HCT116 (cell line): ENCODE data around the gene MBTPS1. TPM values are rescaled to one million over a fixed set of nuclear protein-coding genes. Genes with fewer than 3 reads are reported as not detected.

Experiments
- ATAC-seq: fragments of 200-7000 bp; cut with Tn5 transposase; 2 replicates; pipeline ENCODE4 v1.9.1; 2020; ENCODE audit warnings: mild to moderate bottlenecking, moderate library complexity
- BruUV-seq: library from RNA; stranded (reverse); fragments of 400-500 nt; replicated peaks from 2 replicates; lab custom pipeline; 2021; lab: Mats Ljungman, UMichigan
- CTCF ChIA-PET: fragments of 300-600 bp; sonication (Branson Sonifier 250); formaldehyde crosslinking; loops from one replicate; lab custom pipeline; 2021; ENCODE audit warnings: antibody characterized with exemption; lab: Charles Lee
- POLR2A ChIA-PET: fragments of 300-600, 350-600 bp; sonication (Branson Sonifier 250); formaldehyde crosslinking; loops from one replicate; lab custom pipeline; 2021; ENCODE audit warnings: antibody characterized with exemption; lab: Charles Lee
- RAD21 ChIA-PET, 2 experiments: fragments of 300-600 bp; sonication (Branson Sonifier 250); formaldehyde crosslinking; loops; one replicate each; lab custom pipeline; 2023; ENCODE audit warnings: low total read pairs in 2 of 2; ENCODE audit not compliant: uncharacterized antibody in 2 of 2, unreplicated experiment in 2 of 2, low non-redundant PET in 1 of 2; lab: Charles Lee
- DNase-seq: peaks from one replicate; pipeline ENCODE4 v3.0.0-alpha.2; 2010; ENCODE audit warnings: low read depth, low spot score
- H2AFZ ChIP-seq: fragments of 200-600 bp; shearing (Covaris generic), sonication (generic); 2 replicates; pipeline ENCODE4 v1.6.1; 2017; ENCODE audit warnings: low read depth, mixed run types, mixed read lengths, antibody characterized with exemption, low read length; ENCODE audit not compliant: poor library complexity, severe bottlenecking
- H3K27ac ChIP-seq: 2 replicates; pipeline ENCODE4 v1.5.1; 2012; ENCODE audit warnings: low read depth, low read length
- H3K27me3 ChIP-seq: fragments of 200-600 bp; sonication (generic); 2 replicates; pipeline ENCODE4 v1.6.1; 2016; ENCODE audit warnings: mixed run types, low read length, mixed read lengths; ENCODE audit not compliant: insufficient read depth
- H3K36me3 ChIP-seq, 2 experiments: fragments of 200-500 bp in 1 of 2; fragments of 200-600 bp in 1 of 2; sonication (Bioruptor generic) in 1 of 2; sonication (generic) in 1 of 2; 2 replicates each; pipeline versions ENCODE4 v1.5.1 to v1.6.1; 2014 to 2016; ENCODE audit warnings: low read length in 2 of 2, inconsistent platforms in 1 of 2, mixed read lengths in 1 of 2, mixed run types in 1 of 2; ENCODE audit not compliant: insufficient read depth in 2 of 2, control insufficient read depth in 1 of 2
- H3K4me1 ChIP-seq, 2 experiments: fragments of 200-600 bp in 1 of 2; sonication (generic) in 1 of 2; 2 replicates each; pipeline versions ENCODE4 v1.5.1 to v1.6.1; 2012 to 2017; ENCODE audit warnings: low read length in 2 of 2, inconsistent platforms in 1 of 2, mild to moderate bottlenecking in 1 of 2, mixed read lengths in 1 of 2, mixed run types in 1 of 2, moderate library complexity in 1 of 2; ENCODE audit not compliant: insufficient read depth in 2 of 2, control insufficient read depth in 1 of 2
- H3K4me2 ChIP-seq: fragments of 200-600 bp; sonication (generic); 2 replicates; pipeline ENCODE4 v1.6.1; 2017; ENCODE audit warnings: mixed run types, low read length, mixed read lengths
- H3K4me3 ChIP-seq, 2 experiments: fragments of 200-600 bp in 1 of 2; sonication (generic) in 1 of 2; replicated peaks in 1 of 2; 2 replicates each; pipeline ENCODE4 v1.5.1; 2011 to 2016; ENCODE audit warnings: low read length in 2 of 2, control low read depth in 1 of 2, low read depth in 1 of 2, mild to moderate bottlenecking in 1 of 2, mixed read lengths in 1 of 2, mixed run types in 1 of 2
- H3K79me2 ChIP-seq: fragments of 200-600 bp; sonication (generic); 2 replicates; pipeline ENCODE4 v1.6.1; 2017; ENCODE audit warnings: mild to moderate bottlenecking, mixed run types, low read length, moderate library complexity, mixed read lengths; ENCODE audit not compliant: insufficient read depth
- H3K9ac ChIP-seq: fragments of 200-600 bp; sonication (generic); 2 replicates; pipeline ENCODE4 v1.6.1; 2016; ENCODE audit warnings: low read length, mixed read lengths
- H3K9me2 ChIP-seq: fragments of 200-600 bp; sonication (generic), shearing (Covaris generic); 2 replicates; pipeline ENCODE4 v1.6.1; 2017; ENCODE audit warnings: mixed run types, mild to moderate bottlenecking, moderate library complexity; ENCODE audit not compliant: insufficient read depth
- H3K9me3 ChIP-seq, 2 experiments: fragments of 200-500 bp in 1 of 2; fragments of 200-600 bp in 1 of 2; sonication (Bioruptor generic) in 1 of 2; sonication (generic) in 1 of 2; 2 replicates each; pipeline ENCODE4 v1.6.1; 2014 to 2017; ENCODE audit warnings: low read length in 2 of 2, mixed read lengths in 2 of 2, inconsistent platforms in 1 of 2, low read depth in 1 of 2, mild to moderate bottlenecking in 1 of 2, mixed run types in 1 of 2, moderate library complexity in 1 of 2; ENCODE audit not compliant: control insufficient read depth in 1 of 2, insufficient read depth in 1 of 2
- H4K20me1 ChIP-seq: fragments of 200-600 bp; sonication (generic), shearing (Covaris generic); 2 replicates; pipeline ENCODE4 v1.6.1; 2017; ENCODE audit warnings: mixed run types, mild to moderate bottlenecking, moderate library complexity; ENCODE audit not compliant: insufficient read depth
- ATF3 ChIP-seq: IDR thresholded peaks from 2 replicates; pipeline ENCODE4 v1.6.1; 2012
- EGR1 ChIP-seq: IDR thresholded peaks from 2 replicates; pipeline ENCODE4 v1.6.1; 2012; ENCODE audit warnings: low read depth
- EZH2 ChIP-seq: fragments of 200-600 bp; sonication (generic); IDR thresholded peaks from 2 replicates; pipeline ENCODE4 v1.6.1; 2017; ENCODE audit warnings: antibody characterized with exemption, mixed run types
- FOSL1 ChIP-seq: IDR thresholded peaks from 2 replicates; pipeline ENCODE4 v1.6.1; 2012; ENCODE audit warnings: low read depth
- JUND ChIP-seq: IDR thresholded peaks from 2 replicates; pipeline ENCODE4 v1.6.1; 2012
- MAX ChIP-seq: IDR thresholded peaks from 2 replicates; pipeline ENCODE4 v1.6.1; 2012
- POLR2A ChIP-seq: IDR thresholded peaks from 2 replicates; pipeline ENCODE4 v1.7.0; 2011; ENCODE audit warnings: borderline replicate concordance; ENCODE audit not compliant: insufficient read depth, insufficient read length; ENCODE audit errors: extremely low read depth
- SIN3A ChIP-seq: IDR thresholded peaks from 2 replicates; pipeline ENCODE4 v1.6.1; 2012; ENCODE audit warnings: low read depth
- TCF7L2 ChIP-seq: IDR thresholded peaks from 2 replicates; pipeline ENCODE4 v1.7.0; 2011; ENCODE audit warnings: borderline replicate concordance, inconsistent platforms; ENCODE audit not compliant: insufficient read depth, insufficient read length; ENCODE audit errors: extremely low read depth
- YY1 ChIP-seq: IDR thresholded peaks from 2 replicates; pipeline ENCODE4 v1.6.1; 2011; ENCODE audit warnings: low read length, low read depth, moderate library complexity, mild to moderate bottlenecking; ENCODE audit not compliant: insufficient replicate concordance; ENCODE audit errors: extremely low read depth
- ZBTB33 ChIP-seq: IDR thresholded peaks from 2 replicates; pipeline ENCODE4 v1.6.1; 2011; ENCODE audit warnings: mild to moderate bottlenecking, low read length, moderate library complexity; ENCODE audit not compliant: insufficient replicate concordance; ENCODE audit errors: extremely low read depth
- ZFX ChIP-seq: fragments of 450-650 bp; IDR thresholded peaks from 2 replicates; pipeline ENCODE4 v1.6.1; 2017
- ZNF274 ChIP-seq: fragments of 200-500 bp; sonication (Bioruptor generic); IDR thresholded peaks from 2 replicates; pipeline ENCODE4 v1.6.1; 2014; ENCODE audit warnings: mild to moderate bottlenecking, low read depth, low read length, inconsistent platforms
- intact Hi-C: fragments of 100-400 bp; cut with micrococcal nuclease; formaldehyde crosslinking; loops from 2 replicates; pipeline ENCODE4 v1.10.0; 2022
- total RNA-seq: library from RNA; stranded (reverse); gene quantifications from one replicate; pipeline ENCODE4 v1.2.1, GENCODE V29; 2021; ENCODE audit not compliant: unreplicated experiment

The MBTPS1 gene
- total RNA-seq, 1 experiment from 2014 or later: 111 TPM

GRCh38 chr16:84018710-84019109 is 98.0 kb downstream of the MBTPS1 start:
- RAD21 ChIA-PET: no interaction called here
- Histone ChIP-seq H3K4me3 (no peak overlapping the region), H3K9ac (no peak overlapping the region), H4K20me1 (no peaks in the 10 kb centered on the region), H3K4me1 (peaks cover 7 to 13% of the 10 kb centered on the region in 2 experiments), H3K9me2 (no peaks in the 10 kb centered on the region), H3K4me2 (no peak overlapping the region), H3K27ac (no peak overlapping the region), H3K79me2 (no peaks in the 10 kb centered on the region), H3K36me3 (no peaks in the 10 kb centered on the region), H2AFZ (no peak overlapping the region), H3K27me3 (no peaks in the 10 kb centered on the region), H3K9me3 (peaks cover 15 to 17% of the 10 kb centered on the region in 2 experiments; a peak in 2 of 4 replicates)
- ATAC-seq: no peak
- CTCF ChIA-PET: no interaction called here
- BruUV-seq: no TSS peak
- no peak for DNase-seq
- POLR2A ChIA-PET: no interaction called here
- intact Hi-C loops: no loop called here
- no peak for TF ChIP-seq ATF3
- TF ChIP-seq EZH2: no peak
- no peak for TF ChIP-seq JUND
- no peak for TF ChIP-seq TCF7L2
- TF ChIP-seq ZFX: no peak
- TF ChIP-seq MAX: no peak
- no peak for TF ChIP-seq ZBTB33
- no peak for TF ChIP-seq YY1
- no peak for TF ChIP-seq POLR2A
- no peak for TF ChIP-seq FOSL1
- TF ChIP-seq EGR1: no peak
- TF ChIP-seq SIN3A: no peak
- TF ChIP-seq ZNF274: no peak
